Liver (tissue), 9 donors: ENCODE data around the gene SLC12A8. TPM values are rescaled to one million over a fixed set of nuclear protein-coding genes. Genes with fewer than 3 reads are reported as not detected.

Source experiments
- DNase-seq: peaks from one replicate; pipeline ENCODE4 v3.0.0-alpha.2; 2017; ENCODE audit warnings: low spot score
- H3K27ac ChIP-seq, 2 donors: one replicate each; pipeline ENCODE4 v1.7.0; 2013; ENCODE audit warnings: inconsistent platforms in 2 of 2, low read length in 2 of 2, control low read depth in 1 of 2, low read depth in 1 of 2, mild to moderate bottlenecking in 1 of 2
- H3K27me3 ChIP-seq, 4 donors: one replicate each; pipeline versions ENCODE4 v1.6.1 to v1.7.0; 2013; ENCODE audit warnings: low read length in 3 of 4, inconsistent platforms in 1 of 4, mild to moderate bottlenecking in 1 of 4, moderate library complexity in 1 of 4; ENCODE audit not compliant: control insufficient read depth in 4 of 4, insufficient read depth in 4 of 4
- H3K36me3 ChIP-seq, 4 donors: one replicate each; pipeline versions ENCODE4 v1.6.1 to v1.7.0; 2013; ENCODE audit warnings: low read length in 3 of 4, mild to moderate bottlenecking in 3 of 4, low read depth in 1 of 4, moderate library complexity in 1 of 4; ENCODE audit not compliant: control insufficient read depth in 4 of 4, insufficient read depth in 3 of 4
- H3K4me1 ChIP-seq, 4 donors: one replicate each; pipeline versions ENCODE4 v1.6.1 to v1.7.0; 2013; ENCODE audit warnings: low read length in 3 of 4, mild to moderate bottlenecking in 3 of 4, moderate library complexity in 1 of 4; ENCODE audit not compliant: control insufficient read depth in 4 of 4, insufficient read depth in 4 of 4
- H3K4me3 ChIP-seq, 3 donors: one replicate each; pipeline versions ENCODE4 v1.6.1 to v1.7.0; 2013; ENCODE audit warnings: low read length in 3 of 3, control low read depth in 1 of 3, low read depth in 1 of 3, mild to moderate bottlenecking in 1 of 3
- H3K9ac ChIP-seq, 2 donors: one replicate each; pipeline ENCODE4 v1.7.0; 2013; ENCODE audit warnings: low read length in 2 of 2, mild to moderate bottlenecking in 2 of 2, moderate library complexity in 2 of 2, control low read depth in 1 of 2, low read depth in 1 of 2
- H3K9me3 ChIP-seq, 4 donors: one replicate each; pipeline versions ENCODE4 v1.6.1 to v1.7.0; 2013; ENCODE audit warnings: low read length in 3 of 4; ENCODE audit not compliant: control insufficient read depth in 4 of 4
- EGR1 ChIP-seq, 2 donors: IDR thresholded peaks; 2 replicates each; pipeline ENCODE4 v1.6.1; 2016 to 2018; ENCODE audit warnings: antibody characterized with exemption in 2 of 2, low read depth in 2 of 2
- FOXA1 ChIP-seq: IDR thresholded peaks from 2 replicates; pipeline ENCODE4 v1.6.1; 2016; ENCODE audit warnings: antibody characterized with exemption
- JUND ChIP-seq, 2 donors: IDR thresholded peaks; 2 replicates each; pipeline ENCODE4 v1.6.1; 2016; ENCODE audit warnings: antibody characterized with exemption in 2 of 2
- RXRA ChIP-seq, 2 donors: IDR thresholded peaks; 2 replicates each; pipeline ENCODE4 v1.6.1; 2017 to 2018; ENCODE audit warnings: antibody characterized with exemption in 2 of 2, mild to moderate bottlenecking in 1 of 2
- SP1 ChIP-seq: IDR thresholded peaks from 2 replicates; pipeline ENCODE4 v1.6.1; 2018; ENCODE audit warnings: antibody characterized with exemption, mild to moderate bottlenecking
- TAF1 ChIP-seq: conservative IDR thresholded peaks from 2 replicates; pipeline ENCODE4 v1.6.1; 2016; ENCODE audit warnings: antibody characterized with exemption, mild to moderate bottlenecking
- YY1 ChIP-seq: IDR thresholded peaks from 2 replicates; pipeline ENCODE4 v1.6.1; 2016; ENCODE audit warnings: antibody characterized with exemption, mild to moderate bottlenecking
- WGBS: extraction: QIAGEN DNeasy Blood & Tissue Kit; methylation state at CpG from one replicate; pipeline ENCODE4 v1.1.7; 2013; 5-methylcytosine and 5-hydroxymethylcytosine counted together
- polyA plus RNA-seq, 2 donors: library from polyadenylated mRNA; stranded (reverse) in 1 of 2; unstranded in 1 of 2; fragments of 200-250 nt in 1 of 2; fragments of >200 nt in 1 of 2; fragmentation: Nextera tagmentation in 1 of 2; extraction: Ambion mirVana in 1 of 2; gene quantifications; one replicate each; pipeline versions ENCODE4 v1.2.1 to v1.2.3, GENCODE V29; 2013 to 2015
- total RNA-seq, 2 donors: library from RNA; depleted of rRNA; stranded (reverse); fragments of >200 nt; gene quantifications; one replicate each; pipeline ENCODE4 v1.2.3, GENCODE V29; 2014
- TF ChIP-seq, protein P1 (sequence below): IDR thresholded peaks from 2 replicates; pipeline ENCODE4 v1.6.1; 2016; ENCODE audit warnings: antibody characterized with exemption
- TF ChIP-seq, protein P2 (sequence below): IDR thresholded peaks from 2 replicates; pipeline ENCODE4 v1.6.1; 2016; ENCODE audit warnings: antibody characterized with exemption
- TF ChIP-seq, protein P3 (sequence below): IDR thresholded peaks from 2 replicates; pipeline ENCODE4 v1.6.1; 2016; ENCODE audit warnings: antibody characterized with exemption, mild to moderate bottlenecking
- TF ChIP-seq, protein P4 (sequence below): IDR thresholded peaks from 2 replicates; pipeline ENCODE4 v1.6.1; 2016; ENCODE audit warnings: antibody characterized with exemption
- TF ChIP-seq, protein P5 (sequence below): fragments of 150-350 bp; IDR thresholded peaks from 2 replicates; pipeline ENCODE4 v1.5.1; 2017; ENCODE audit warnings: improper control_type of control experiment, low read depth, low read length; ENCODE audit not compliant: missing input control
- donor health status: healthy.
- donor health status: healthy.
- donor health status: healthy.
- donor health status: healthy.
- donor health status: healthy.

SLC12A8 gene
- total and polyA plus RNA-seq, 4 donors, result 2.7 to 20.3 (median 5.5) TPM

DNA sequence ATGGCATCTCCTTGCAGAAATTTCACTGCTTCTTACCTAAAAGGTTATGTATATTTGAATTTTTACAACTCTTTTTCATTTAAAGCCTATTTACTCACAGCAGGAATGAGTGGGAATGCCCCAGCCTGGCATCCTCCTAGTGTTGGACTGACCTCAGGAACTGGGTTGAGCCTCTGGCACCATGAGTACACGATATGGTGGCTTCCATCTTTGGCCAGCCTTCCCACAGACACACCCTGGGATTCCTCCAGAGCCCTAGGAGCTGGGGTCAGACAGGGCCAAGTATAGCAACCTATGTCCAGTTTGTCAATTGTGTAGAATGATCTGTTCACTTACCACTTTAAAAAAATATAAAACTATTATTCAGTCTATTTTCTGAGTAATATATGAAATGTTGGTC, 99.6 kb downstream of the SLC12A8 start (continued):
- TF ChIP-seq EGR1 (IDR thresholded peaks at IDR 0.05; ENCODE audit: low read depth in 2 of 2) (no peak), FOXA1 (no peak)
- TF ChIP-seq, protein P1, sequence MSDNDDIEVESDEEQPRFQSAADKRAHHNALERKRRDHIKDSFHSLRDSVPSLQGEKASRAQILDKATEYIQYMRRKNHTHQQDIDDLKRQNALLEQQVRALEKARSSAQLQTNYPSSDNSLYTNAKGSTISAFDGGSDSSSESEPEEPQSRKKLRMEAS, result no peak
- TF ChIP-seq, protein P2, sequence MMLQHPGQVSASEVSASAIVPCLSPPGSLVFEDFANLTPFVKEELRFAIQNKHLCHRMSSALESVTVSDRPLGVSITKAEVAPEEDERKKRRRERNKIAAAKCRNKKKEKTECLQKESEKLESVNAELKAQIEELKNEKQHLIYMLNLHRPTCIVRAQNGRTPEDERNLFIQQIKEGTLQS, result no peak

DNA sequence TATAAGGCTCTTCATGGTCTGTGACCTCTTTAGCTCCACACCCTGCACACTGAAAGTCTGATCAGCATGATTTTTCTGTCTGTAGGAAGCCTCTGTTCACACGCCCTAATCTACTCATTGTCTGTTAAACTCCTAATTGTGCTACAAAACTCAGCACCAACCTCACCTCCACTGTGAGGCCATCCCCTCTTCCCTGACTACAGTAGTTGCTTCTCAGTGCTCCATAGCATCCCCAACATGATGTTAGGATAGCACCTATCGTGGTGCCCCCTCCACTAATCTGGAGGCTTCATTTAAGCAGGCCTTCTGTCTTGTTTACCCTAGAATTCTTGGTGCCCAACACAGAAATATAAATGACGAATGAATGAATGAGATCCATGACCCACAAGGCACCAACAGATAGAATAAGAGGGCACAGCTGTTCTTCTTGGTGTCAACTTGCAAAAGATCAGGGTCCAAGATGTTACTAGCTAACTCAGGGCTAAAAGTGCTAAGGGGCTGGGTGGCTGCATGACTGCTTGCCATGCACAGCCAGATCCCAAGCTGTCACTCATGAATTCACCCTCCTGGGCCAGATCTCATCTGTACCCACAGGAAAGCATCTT, 101.6 kb downstream of the SLC12A8 start:
- no peak for TF ChIP-seq SP1
- TF ChIP-seq TAF1, result no peak
- no peak for TF ChIP-seq FOXA1
- no peak for TF ChIP-seq JUND (IDR thresholded peaks at IDR 0.05)
- TF ChIP-seq, protein P3, sequence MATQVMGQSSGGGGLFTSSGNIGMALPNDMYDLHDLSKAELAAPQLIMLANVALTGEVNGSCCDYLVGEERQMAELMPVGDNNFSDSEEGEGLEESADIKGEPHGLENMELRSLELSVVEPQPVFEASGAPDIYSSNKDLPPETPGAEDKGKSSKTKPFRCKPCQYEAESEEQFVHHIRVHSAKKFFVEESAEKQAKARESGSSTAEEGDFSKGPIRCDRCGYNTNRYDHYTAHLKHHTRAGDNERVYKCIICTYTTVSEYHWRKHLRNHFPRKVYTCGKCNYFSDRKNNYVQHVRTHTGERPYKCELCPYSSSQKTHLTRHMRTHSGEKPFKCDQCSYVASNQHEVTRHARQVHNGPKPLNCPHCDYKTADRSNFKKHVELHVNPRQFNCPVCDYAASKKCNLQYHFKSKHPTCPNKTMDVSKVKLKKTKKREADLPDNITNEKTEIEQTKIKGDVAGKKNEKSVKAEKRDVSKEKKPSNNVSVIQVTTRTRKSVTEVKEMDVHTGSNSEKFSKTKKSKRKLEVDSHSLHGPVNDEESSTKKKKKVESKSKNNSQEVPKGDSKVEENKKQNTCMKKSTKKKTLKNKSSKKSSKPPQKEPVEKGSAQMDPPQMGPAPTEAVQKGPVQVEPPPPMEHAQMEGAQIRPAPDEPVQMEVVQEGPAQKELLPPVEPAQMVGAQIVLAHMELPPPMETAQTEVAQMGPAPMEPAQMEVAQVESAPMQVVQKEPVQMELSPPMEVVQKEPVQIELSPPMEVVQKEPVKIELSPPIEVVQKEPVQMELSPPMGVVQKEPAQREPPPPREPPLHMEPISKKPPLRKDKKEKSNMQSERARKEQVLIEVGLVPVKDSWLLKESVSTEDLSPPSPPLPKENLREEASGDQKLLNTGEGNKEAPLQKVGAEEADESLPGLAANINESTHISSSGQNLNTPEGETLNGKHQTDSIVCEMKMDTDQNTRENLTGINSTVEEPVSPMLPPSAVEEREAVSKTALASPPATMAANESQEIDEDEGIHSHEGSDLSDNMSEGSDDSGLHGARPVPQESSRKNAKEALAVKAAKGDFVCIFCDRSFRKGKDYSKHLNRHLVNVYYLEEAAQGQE, result no peak
- TF ChIP-seq, protein P2, result no peak
- no peak for TF ChIP-seq RXRA (IDR thresholded peaks at IDR 0.05)
- TF ChIP-seq, protein P4, sequence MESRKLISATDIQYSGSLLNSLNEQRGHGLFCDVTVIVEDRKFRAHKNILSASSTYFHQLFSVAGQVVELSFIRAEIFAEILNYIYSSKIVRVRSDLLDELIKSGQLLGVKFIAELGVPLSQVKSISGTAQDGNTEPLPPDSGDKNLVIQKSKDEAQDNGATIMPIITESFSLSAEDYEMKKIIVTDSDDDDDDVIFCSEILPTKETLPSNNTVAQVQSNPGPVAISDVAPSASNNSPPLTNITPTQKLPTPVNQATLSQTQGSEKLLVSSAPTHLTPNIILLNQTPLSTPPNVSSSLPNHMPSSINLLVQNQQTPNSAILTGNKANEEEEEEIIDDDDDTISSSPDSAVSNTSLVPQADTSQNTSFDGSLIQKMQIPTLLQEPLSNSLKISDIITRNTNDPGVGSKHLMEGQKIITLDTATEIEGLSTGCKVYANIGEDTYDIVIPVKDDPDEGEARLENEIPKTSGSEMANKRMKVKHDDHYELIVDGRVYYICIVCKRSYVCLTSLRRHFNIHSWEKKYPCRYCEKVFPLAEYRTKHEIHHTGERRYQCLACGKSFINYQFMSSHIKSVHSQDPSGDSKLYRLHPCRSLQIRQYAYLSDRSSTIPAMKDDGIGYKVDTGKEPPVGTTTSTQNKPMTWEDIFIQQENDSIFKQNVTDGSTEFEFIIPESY, result no peak
- TF ChIP-seq, protein P5, sequence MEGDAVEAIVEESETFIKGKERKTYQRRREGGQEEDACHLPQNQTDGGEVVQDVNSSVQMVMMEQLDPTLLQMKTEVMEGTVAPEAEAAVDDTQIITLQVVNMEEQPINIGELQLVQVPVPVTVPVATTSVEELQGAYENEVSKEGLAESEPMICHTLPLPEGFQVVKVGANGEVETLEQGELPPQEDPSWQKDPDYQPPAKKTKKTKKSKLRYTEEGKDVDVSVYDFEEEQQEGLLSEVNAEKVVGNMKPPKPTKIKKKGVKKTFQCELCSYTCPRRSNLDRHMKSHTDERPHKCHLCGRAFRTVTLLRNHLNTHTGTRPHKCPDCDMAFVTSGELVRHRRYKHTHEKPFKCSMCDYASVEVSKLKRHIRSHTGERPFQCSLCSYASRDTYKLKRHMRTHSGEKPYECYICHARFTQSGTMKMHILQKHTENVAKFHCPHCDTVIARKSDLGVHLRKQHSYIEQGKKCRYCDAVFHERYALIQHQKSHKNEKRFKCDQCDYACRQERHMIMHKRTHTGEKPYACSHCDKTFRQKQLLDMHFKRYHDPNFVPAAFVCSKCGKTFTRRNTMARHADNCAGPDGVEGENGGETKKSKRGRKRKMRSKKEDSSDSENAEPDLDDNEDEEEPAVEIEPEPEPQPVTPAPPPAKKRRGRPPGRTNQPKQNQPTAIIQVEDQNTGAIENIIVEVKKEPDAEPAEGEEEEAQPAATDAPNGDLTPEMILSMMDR, result no peak
- TF ChIP-seq, protein P1, result no peak
- no peak for TF ChIP-seq YY1
- no peaks in the 10 kb centered on the region for H3K36me3 ChIP-seq
- H3K9me3 ChIP-seq, result no peaks in the 10 kb centered on the region
- H3K4me1 ChIP-seq, result no peaks in the 10 kb centered on the region
- no peak overlapping the region for H3K9ac ChIP-seq
- no peaks in the 10 kb centered on the region for H3K27me3 ChIP-seq
- 92% methylated on average over 3 of the region's 3 CpGs for WGBS
- DNase-seq, result no peak
- H3K27ac ChIP-seq, result no peak overlapping the region
- H3K4me3 ChIP-seq, result no peak overlapping the region
